GM13977 (cell line): Measurements from ENCODE around the gene ZNRF1.

ENCODE experiments used
- DNase-seq: peaks from one replicate; pipeline ENCODE4 v3.0.0; 2012; ENCODE audit warnings: low spot score
- CTCF ChIP-seq: IDR thresholded peaks from 2 replicates; pipeline ENCODE4 v1.5.1; 2012; ENCODE audit warnings: mild to moderate bottlenecking, control low read depth; ENCODE audit not compliant: insufficient read depth; ENCODE audit errors: extremely low read depth, missing control alignments
- in situ Hi-C: fragments of 300-500 bp; cut with MboI; formaldehyde crosslinking; loops from one replicate; pipeline ENCODE4 v1.12.0; 2022; ENCODE audit warnings: low sequenced_read_pairs, low pct_unique_long_range_greater_than_20kb, mixed read lengths, inconsistent platforms; ENCODE audit not compliant: unreplicated experiment

ZNRF1 gene

DNA sequence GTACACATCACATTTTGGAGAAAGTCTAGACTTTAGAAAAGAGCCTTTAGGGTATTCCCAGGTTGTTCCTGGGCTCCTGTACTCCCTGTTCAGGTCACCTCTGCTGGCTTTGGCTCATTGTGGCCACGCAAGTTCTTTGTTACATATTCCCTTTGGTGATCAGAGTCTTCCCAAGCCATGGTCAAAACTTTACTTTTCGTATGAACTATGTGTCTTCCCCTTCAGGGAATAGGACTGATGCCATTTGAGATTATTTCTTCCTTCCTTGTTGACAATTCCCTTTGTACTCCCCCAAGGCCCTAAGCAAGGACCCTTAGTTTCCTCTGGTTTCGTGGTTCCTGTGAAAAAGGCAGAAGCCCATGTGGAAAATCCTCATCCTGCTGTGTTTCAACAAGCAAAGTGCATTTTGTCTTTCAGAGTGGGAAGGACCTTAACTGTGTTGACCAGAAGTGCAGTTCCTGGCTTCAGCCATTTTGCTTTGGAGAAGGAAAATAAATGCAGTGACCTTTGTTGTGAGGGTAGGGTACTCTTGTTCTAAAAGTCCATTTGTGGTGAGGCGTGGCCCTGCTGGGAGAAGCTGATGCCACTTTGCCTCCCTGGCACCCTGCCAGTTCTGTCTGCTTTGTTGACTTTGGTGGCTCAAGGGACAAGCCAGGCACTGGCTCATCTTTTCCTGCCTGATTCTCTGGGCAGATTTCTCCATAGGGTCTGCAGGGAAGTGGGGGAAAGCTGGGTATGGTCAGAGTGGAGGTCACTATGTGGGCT is 55.1 kb downstream of the ZNRF1 start:
- in situ Hi-C loops: no loop called here
- DNase-seq: no peak
- TF ChIP-seq CTCF: no peak

- DNase-seq: no peak
- TF ChIP-seq CTCF: no peak
- in situ Hi-C loops: no loop called here
Observed at GRCh38 chr16:75054556-75054947, 55.7 kb downstream of the ZNRF1 start.

DNA sequence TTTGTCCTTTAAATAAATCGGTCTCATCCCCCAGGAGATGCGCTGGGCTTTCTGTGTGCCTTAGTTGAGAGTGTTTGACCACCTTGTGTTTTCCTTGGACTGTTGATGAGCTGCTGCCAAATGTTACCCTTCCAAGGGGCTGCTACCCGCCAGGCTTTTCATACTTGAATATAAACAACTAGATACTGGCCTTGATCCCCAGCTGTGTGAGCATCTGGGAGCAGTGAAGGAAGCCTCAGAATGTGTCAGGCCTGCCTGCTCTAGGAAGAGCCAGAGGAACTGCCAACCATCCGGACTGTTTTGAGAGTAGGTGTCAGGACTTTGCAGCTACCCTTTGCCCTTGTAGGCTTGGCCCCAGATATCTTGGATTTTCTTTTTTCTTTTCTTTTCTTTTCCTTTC is 60.0 kb downstream of the ZNRF1 start:
- DNase-seq: no peak
- in situ Hi-C loops: no loop called here
- TF ChIP-seq CTCF: no peak

GRCh38 chr16:75059411-75059810 is 60.6 kb downstream of the ZNRF1 start:
- DNase-seq: no peak
- TF ChIP-seq CTCF: no peak

DNA sequence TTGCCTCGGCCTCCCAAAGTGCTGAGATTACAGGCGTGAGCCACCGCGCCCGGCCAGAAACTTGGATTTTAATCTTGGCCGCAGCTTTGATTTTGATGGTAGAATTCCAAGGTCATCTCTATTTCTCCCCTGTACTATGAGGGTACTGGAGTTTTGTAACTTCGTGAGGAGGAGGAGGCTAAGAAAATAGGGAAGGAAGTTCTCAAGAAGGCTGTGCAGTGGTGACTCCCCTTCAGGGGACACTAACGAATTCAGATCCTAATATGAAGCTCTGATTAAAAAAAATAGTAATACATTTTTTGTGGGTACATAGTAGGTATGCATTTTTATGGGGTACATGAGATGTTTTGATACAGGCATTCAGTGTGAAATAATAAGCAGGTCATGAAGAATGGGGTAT is 61.9 kb downstream of the ZNRF1 start:
- in situ Hi-C loops: no loop called here
- TF ChIP-seq CTCF: no peak
- DNase-seq: no peak

More at GRCh38 chr16:75059411-75059810, 60.6 kb downstream of the ZNRF1 start:
- in situ Hi-C loops: no loop called here

GRCh38 chr16:75061669-75062068 is 62.8 kb downstream of the ZNRF1 start:
- in situ Hi-C loops: no loop called here
- TF ChIP-seq CTCF: no peak
- DNase-seq: no peak
